ENCODE measurements around the gene SLC39A2. TPM values are rescaled to one million over a fixed set of nuclear protein-coding genes. Genes with fewer than 3 reads are reported as not detected.

Gene SLC39A2
- total RNA-seq, 2 experiments from 2014 or later, result not detected

- H3K4me3 Mint-ChIP-seq, result no peak overlapping the region
- Histone ChIP-seq H3K4me3 (ENCODE audit: low read length) (no peak overlapping the region), H3K4me1 (ENCODE audit: insufficient read depth, low read length) (peaks cover 15% of the 10 kb centered on the region), H3K27me3 (ENCODE audit: control insufficient read depth in 1 of 2, insufficient read depth in 2 of 2, low read length in 2 of 2) (no peaks in the 10 kb centered on the region), H3K36me3 (ENCODE audit: insufficient read depth, low read length) (no peaks in the 10 kb centered on the region), H3K9me3 (ENCODE audit: control insufficient read depth in 1 of 2, insufficient read depth in 1 of 2, low read length in 2 of 2) (no peaks in the 10 kb centered on the region), H3K27ac (ENCODE audit: low read depth in 1 of 2, low read length in 2 of 2) (no peak overlapping the region)
- ATAC-seq (ENCODE audit: poor library complexity) (no peak), DNase-seq (no peak)
- H3K27me3 Mint-ChIP-seq, result peaks cover 22% of the 10 kb centered on the region
- peaks cover 11% of the 10 kb centered on the region for H3K4me1 Mint-ChIP-seq (ENCODE audit: low read depth)
- H3K36me3 Mint-ChIP-seq (ENCODE audit: low read depth), result no peaks in the 10 kb centered on the region
- intact Hi-C loops (cut with DNase I, micrococcal nuclease), result no loop called here
- CTCF ChIA-PET, result interaction anchor here (1.2 to 1.9 kb wide), 3 partner anchors 15 to 45 kb away, joined by 3 to 9 read pairs (median 8); no protein-coding TSS in a partner anchor
- H3K27ac Mint-ChIP-seq, result no peak overlapping the region
- H3K9me3 Mint-ChIP-seq, result no peaks in the 10 kb centered on the region
- TF ChIP-seq CTCF (IDR thresholded peaks at IDR 0.05), result no peak
- POLR2A ChIA-PET, result interaction anchor here (0.5 kb wide), 1 partner anchor 240 kb away, joined by 3 read pairs; no protein-coding TSS in a partner anchor
These were observed 48.3 kb downstream of the SLC39A2 start for GRCh38 chr14:21047378-21047781.

GRCh38 chr14:21048638-21049037, 49.5 kb downstream of the SLC39A2 start:
- Mint-ChIP-seq H3K4me1 (ENCODE audit: low read depth) (peaks cover 11% of the 10 kb centered on the region), H3K27ac (no peak overlapping the region), H3K36me3 (ENCODE audit: low read depth) (no peaks in the 10 kb centered on the region), H3K27me3 (peaks cover 16% of the 10 kb centered on the region), H3K9me3 (no peaks in the 10 kb centered on the region), H3K4me3 (no peak overlapping the region)
- no peak for ATAC-seq (ENCODE audit: poor library complexity)
- no peak overlapping the region for H3K27ac ChIP-seq (ENCODE audit: low read depth in 1 of 2, low read length in 2 of 2)
- no peaks in the 10 kb centered on the region for H3K9me3 ChIP-seq (ENCODE audit: control insufficient read depth in 1 of 2, insufficient read depth in 1 of 2, low read length in 2 of 2)
- intact Hi-C loops (cut with DNase I, micrococcal nuclease), result no loop called here
- peaks cover 10% of the 10 kb centered on the region for H3K4me1 ChIP-seq (ENCODE audit: insufficient read depth, low read length)
- ChIA-PET CTCF (interaction anchor here (1.9 kb wide), 1 partner anchor 34 kb away, joined by 8 read pairs; no protein-coding TSS in a partner anchor), POLR2A (no interaction called here)
- H3K27me3 ChIP-seq (ENCODE audit: control insufficient read depth in 1 of 2, insufficient read depth in 2 of 2, low read length in 2 of 2), result no peaks in the 10 kb centered on the region
- H3K36me3 ChIP-seq (ENCODE audit: insufficient read depth, low read length), result no peaks in the 10 kb centered on the region
- no peak for TF ChIP-seq CTCF (IDR thresholded peaks at IDR 0.05)
- H3K4me3 ChIP-seq (ENCODE audit: low read length), result no peak overlapping the region
- DNase-seq, result no peak

- Histone ChIP-seq H3K27me3 (ENCODE audit: control insufficient read depth in 1 of 2, insufficient read depth in 2 of 2, low read length in 2 of 2) (no peaks in the 10 kb centered on the region), H3K4me3 (ENCODE audit: low read length) (no peak overlapping the region), H3K9me3 (ENCODE audit: control insufficient read depth in 1 of 2, insufficient read depth in 1 of 2, low read length in 2 of 2) (no peaks in the 10 kb centered on the region), H3K36me3 (ENCODE audit: insufficient read depth, low read length) (no peaks in the 10 kb centered on the region), H3K4me1 (ENCODE audit: insufficient read depth, low read length) (peaks cover 7% of the 10 kb centered on the region), H3K27ac (ENCODE audit: low read depth in 1 of 2, low read length in 2 of 2) (no peak overlapping the region)
- no peaks in the 10 kb centered on the region for H3K36me3 Mint-ChIP-seq (ENCODE audit: low read depth)
- ATAC-seq (ENCODE audit: poor library complexity), result no peak
- no peak for TF ChIP-seq CTCF (IDR thresholded peaks at IDR 0.05)
- POLR2A ChIA-PET, result no interaction called here
- peaks cover 16% of the 10 kb centered on the region for H3K27me3 Mint-ChIP-seq
- H3K27ac Mint-ChIP-seq, result no peak overlapping the region
- DNase-seq, result no peak
- H3K4me1 Mint-ChIP-seq (ENCODE audit: low read depth), result peaks cover 8% of the 10 kb centered on the region
- H3K9me3 Mint-ChIP-seq, result no peaks in the 10 kb centered on the region
- CTCF ChIA-PET, result interaction anchor here (1.9 kb wide), 1 partner anchor 35 kb away, joined by 8 read pairs; no protein-coding TSS in a partner anchor
- H3K4me3 Mint-ChIP-seq, result no peak overlapping the region
- intact Hi-C loops (cut with DNase I, micrococcal nuclease), result no loop called here
These were observed 50.2 kb downstream of the SLC39A2 start for GRCh38 chr14:21049271-21049673.

Data from CD4-positive, alpha-beta T cell (primary cell).